Measurements from ENCODE around the gene MAP4K4.

MAP4K4 gene

DNA sequence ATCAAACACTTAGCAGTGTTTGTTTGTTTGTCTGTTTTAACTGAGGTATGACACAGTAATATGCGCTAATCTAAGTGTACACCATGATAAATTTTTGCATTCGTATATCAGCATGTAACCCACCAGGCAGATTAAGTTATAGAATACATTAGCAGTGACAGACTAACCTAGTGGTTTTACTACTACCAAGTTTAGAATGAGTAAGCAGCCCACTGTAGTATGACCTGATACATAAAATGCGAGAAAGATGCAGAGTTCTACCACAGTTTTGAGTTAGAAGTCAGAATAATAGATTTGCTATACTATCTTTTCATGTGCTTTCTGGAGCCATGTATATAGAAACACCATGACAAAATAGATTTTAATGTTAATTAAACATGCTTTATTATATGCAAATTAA lies 19.1 kb upstream of the MAP4K4 start:
- no peaks in the 10 kb centered on the region for H3K36me3 ChIP-seq (ENCODE audit: insufficient read depth, low read length)
- H3F3A ChIP-seq (ENCODE audit: low read depth), result no peaks in the 10 kb centered on the region
- H3K4me2 ChIP-seq (ENCODE audit: low read depth, low read length, poor library complexity, severe bottlenecking), result no peak overlapping the region
- no peak overlapping the region for H2AFZ ChIP-seq (ENCODE audit: low read length)
- H3K4me3 ChIP-seq (ENCODE audit: low read length, poor library complexity, severe bottlenecking), result no peak overlapping the region
- H3K9me3 ChIP-seq (ENCODE audit: insufficient read depth, low read depth, low read length), result no peaks in the 10 kb centered on the region
- no peaks in the 10 kb centered on the region for H3K9me2 ChIP-seq (replicated peaks; ENCODE audit: low read depth, low read length)
- H3K4me1 ChIP-seq (ENCODE audit: insufficient read depth, low read length, poor library complexity, severe bottlenecking), result no peaks in the 10 kb centered on the region
- no peaks in the 10 kb centered on the region for H3K79me2 ChIP-seq (ENCODE audit: insufficient read depth, low read length)
- TF ChIP-seq EZH2phosphoT487 (IDR thresholded peaks at IDR 0.05; ENCODE audit: borderline replicate concordance), result no peak
- TF ChIP-seq, protein P1, sequence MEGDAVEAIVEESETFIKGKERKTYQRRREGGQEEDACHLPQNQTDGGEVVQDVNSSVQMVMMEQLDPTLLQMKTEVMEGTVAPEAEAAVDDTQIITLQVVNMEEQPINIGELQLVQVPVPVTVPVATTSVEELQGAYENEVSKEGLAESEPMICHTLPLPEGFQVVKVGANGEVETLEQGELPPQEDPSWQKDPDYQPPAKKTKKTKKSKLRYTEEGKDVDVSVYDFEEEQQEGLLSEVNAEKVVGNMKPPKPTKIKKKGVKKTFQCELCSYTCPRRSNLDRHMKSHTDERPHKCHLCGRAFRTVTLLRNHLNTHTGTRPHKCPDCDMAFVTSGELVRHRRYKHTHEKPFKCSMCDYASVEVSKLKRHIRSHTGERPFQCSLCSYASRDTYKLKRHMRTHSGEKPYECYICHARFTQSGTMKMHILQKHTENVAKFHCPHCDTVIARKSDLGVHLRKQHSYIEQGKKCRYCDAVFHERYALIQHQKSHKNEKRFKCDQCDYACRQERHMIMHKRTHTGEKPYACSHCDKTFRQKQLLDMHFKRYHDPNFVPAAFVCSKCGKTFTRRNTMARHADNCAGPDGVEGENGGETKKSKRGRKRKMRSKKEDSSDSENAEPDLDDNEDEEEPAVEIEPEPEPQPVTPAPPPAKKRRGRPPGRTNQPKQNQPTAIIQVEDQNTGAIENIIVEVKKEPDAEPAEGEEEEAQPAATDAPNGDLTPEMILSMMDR (conservative IDR thresholded peaks at IDR 0.05; ENCODE audit: low read length), result no peak
- no peaks in the 10 kb centered on the region for H3K27me3 ChIP-seq (ENCODE audit: insufficient read depth, low read length, poor library complexity, severe bottlenecking)
- H4K20me1 ChIP-seq (ENCODE audit: insufficient read depth, low read length, poor library complexity, severe bottlenecking), result no peaks in the 10 kb centered on the region
- no peak overlapping the region for H3K9ac ChIP-seq (ENCODE audit: low read depth, low read length, poor library complexity, severe bottlenecking)

DNA sequence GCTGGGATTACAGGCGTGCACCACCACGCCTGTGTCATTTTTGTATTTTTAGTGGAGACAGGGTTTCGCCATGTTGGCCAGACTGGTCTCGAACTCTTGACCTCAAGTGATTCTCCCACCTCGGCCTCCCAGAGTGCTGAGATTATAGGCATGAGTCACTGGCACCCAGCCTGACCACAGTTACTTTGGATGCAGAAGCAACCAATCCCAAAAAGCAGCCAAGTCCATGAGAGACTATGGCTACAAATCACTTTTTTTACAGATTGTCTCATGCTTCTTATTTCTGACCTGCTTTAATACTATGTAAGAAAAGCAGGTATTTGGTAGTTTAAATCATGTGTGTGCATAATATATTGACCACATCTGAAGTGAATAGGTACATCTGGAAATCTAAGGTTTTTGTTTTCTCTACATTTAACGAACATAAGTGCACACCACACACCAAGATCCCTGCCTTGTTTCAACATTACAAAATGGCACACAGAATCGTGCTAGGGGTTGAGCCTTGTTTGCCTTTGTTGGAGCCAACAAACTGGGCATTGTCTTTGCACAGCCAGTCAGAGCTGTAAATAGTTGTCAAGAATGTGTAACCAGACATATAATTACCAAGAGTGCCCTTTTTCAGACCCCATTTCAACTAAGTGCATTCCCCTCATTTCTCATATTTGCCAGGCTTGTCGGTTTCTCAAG lies 18.3 kb upstream of the MAP4K4 start:
- Histone ChIP-seq H3K36me3 (ENCODE audit: insufficient read depth, low read length) (no peaks in the 10 kb centered on the region), H3K9ac (ENCODE audit: low read depth, low read length, poor library complexity, severe bottlenecking) (no peak overlapping the region), H3F3A (ENCODE audit: low read depth) (no peaks in the 10 kb centered on the region), H3K9me3 (ENCODE audit: insufficient read depth, low read depth, low read length) (no peaks in the 10 kb centered on the region), H4K20me1 (ENCODE audit: insufficient read depth, low read length, poor library complexity, severe bottlenecking) (no peaks in the 10 kb centered on the region), H3K79me2 (ENCODE audit: insufficient read depth, low read length) (no peaks in the 10 kb centered on the region), H3K4me2 (ENCODE audit: low read depth, low read length, poor library complexity, severe bottlenecking) (no peak overlapping the region), H2AFZ (ENCODE audit: low read length) (no peak overlapping the region), H3K4me3 (ENCODE audit: low read length, poor library complexity, severe bottlenecking) (no peak overlapping the region), H3K4me1 (ENCODE audit: insufficient read depth, low read length, poor library complexity, severe bottlenecking) (no peaks in the 10 kb centered on the region), H3K27me3 (ENCODE audit: insufficient read depth, low read length, poor library complexity, severe bottlenecking) (no peaks in the 10 kb centered on the region), H3K9me2 (replicated peaks; ENCODE audit: low read depth, low read length) (no peaks in the 10 kb centered on the region)
- TF ChIP-seq, protein P1 (conservative IDR thresholded peaks at IDR 0.05; ENCODE audit: low read length), result no peak
- TF ChIP-seq EZH2phosphoT487 (IDR thresholded peaks at IDR 0.05; ENCODE audit: borderline replicate concordance), result no peak

DNA sequence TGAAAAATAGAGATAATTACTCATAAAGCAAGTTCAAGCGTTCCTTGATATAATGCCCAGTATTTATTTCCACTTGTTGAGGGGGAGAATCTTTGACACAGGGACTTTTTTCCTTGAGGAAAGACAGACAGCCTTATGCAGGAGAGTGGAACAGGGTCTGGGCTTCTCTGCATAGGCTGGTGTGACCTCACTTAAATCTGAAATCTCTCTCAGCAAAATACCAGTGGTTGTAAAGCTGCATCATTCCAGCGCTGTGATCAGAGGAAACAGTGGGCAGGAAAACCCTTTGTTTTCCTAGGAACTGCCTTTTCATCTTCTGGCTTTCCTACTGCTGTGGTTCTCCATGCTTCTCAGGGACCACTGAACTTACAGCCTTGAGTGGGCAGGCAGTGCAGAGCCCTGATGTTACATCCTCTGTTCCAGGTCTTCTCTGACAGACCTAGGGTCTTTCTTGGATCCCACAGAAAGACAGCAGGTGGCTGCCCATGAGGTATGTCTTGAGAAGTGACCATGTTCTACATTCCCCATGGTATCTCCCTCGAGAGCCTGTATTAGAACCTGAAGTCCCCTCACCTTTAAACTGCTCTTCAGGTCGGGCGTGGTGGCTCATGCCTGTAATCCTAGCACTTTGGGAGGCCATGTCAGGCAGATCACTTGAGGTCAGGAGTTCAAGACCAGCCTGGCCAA lies 17.6 kb upstream of the MAP4K4 start:
- no peak overlapping the region for H3K4me3 ChIP-seq (ENCODE audit: low read length, poor library complexity, severe bottlenecking)
- H3K27me3 ChIP-seq (ENCODE audit: insufficient read depth, low read length, poor library complexity, severe bottlenecking), result no peaks in the 10 kb centered on the region
- no peak overlapping the region for H2AFZ ChIP-seq (ENCODE audit: low read length)
- no peak overlapping the region for H3K4me2 ChIP-seq (ENCODE audit: low read depth, low read length, poor library complexity, severe bottlenecking)
- H3K79me2 ChIP-seq (ENCODE audit: insufficient read depth, low read length), result no peaks in the 10 kb centered on the region
- no peaks in the 10 kb centered on the region for H3K4me1 ChIP-seq (ENCODE audit: insufficient read depth, low read length, poor library complexity, severe bottlenecking)
- H3K9me2 ChIP-seq (replicated peaks; ENCODE audit: low read depth, low read length), result no peaks in the 10 kb centered on the region
- no peak for TF ChIP-seq EZH2phosphoT487 (IDR thresholded peaks at IDR 0.05; ENCODE audit: borderline replicate concordance)
- TF ChIP-seq, protein P1 (conservative IDR thresholded peaks at IDR 0.05; ENCODE audit: low read length), result no peak
- no peaks in the 10 kb centered on the region for H3K9me3 ChIP-seq (ENCODE audit: insufficient read depth, low read depth, low read length)
- H3F3A ChIP-seq (ENCODE audit: low read depth), result no peaks in the 10 kb centered on the region
- H4K20me1 ChIP-seq (ENCODE audit: insufficient read depth, low read length, poor library complexity, severe bottlenecking), result no peaks in the 10 kb centered on the region
- H3K9ac ChIP-seq (ENCODE audit: low read depth, low read length, poor library complexity, severe bottlenecking), result no peak overlapping the region
- H3K36me3 ChIP-seq (ENCODE audit: insufficient read depth, low read length), result no peaks in the 10 kb centered on the region
